Transverse colon (tissue), 4 donors: ENCODE measurements around the gene PLA2G2E. TPM values are rescaled to one million over a fixed set of nuclear protein-coding genes. Genes with fewer than 3 reads are reported as not detected.

Source experiments
- DNase-seq: peaks from one replicate; pipeline ENCODE4 v3.0.0-alpha.2; 2019
- H3K27ac ChIP-seq, 4 donors: fragments of 200-600 bp; sonication (generic); 2 replicates each; pipeline ENCODE4 v1.5.1; 2016 to 2018; ENCODE audit warnings: inconsistent platforms in 4 of 4
- H3K27me3 ChIP-seq: fragments of 200-600 bp; sonication (generic); 2 replicates; pipeline ENCODE4 v1.5.1; 2017; ENCODE audit warnings: inconsistent platforms
- H3K36me3 ChIP-seq, 4 donors: fragments of 200-600 bp; sonication (generic); 2 replicates each; pipeline ENCODE4 v1.5.1; 2017 to 2019; ENCODE audit warnings: inconsistent platforms in 4 of 4
- H3K4me1 ChIP-seq, 4 donors: fragments of 200-600 bp; sonication (generic); 2 replicates each; pipeline ENCODE4 v1.5.1; 2017 to 2020; ENCODE audit warnings: inconsistent platforms in 4 of 4
- H3K4me3 ChIP-seq, 4 donors: fragments of 200-600 bp; sonication (generic); 1 replicate in 1 of 4; 2 replicates in 3 of 4; pipeline versions ENCODE4 v1.5.1 to v1.6.1; 2017 to 2019; ENCODE audit warnings: inconsistent platforms in 4 of 4
- H3K9me3 ChIP-seq, 2 donors: fragments of 200-600 bp; sonication (generic); 2 replicates each; pipeline ENCODE4 v1.5.1; 2017 to 2019; ENCODE audit warnings: inconsistent platforms in 2 of 2
- CTCF ChIP-seq, 5 experiments: fragments of 200-600 bp in 3 of 5; fragments of 450-650 bp in 2 of 5; sonication (generic) in 3 of 5; IDR thresholded peaks; 1 replicate in 2 of 5; 2 replicates in 3 of 5; pipeline ENCODE4 v1.5.1; 2016 to 2017; ENCODE audit warnings: antibody characterized with exemption in 5 of 5, inconsistent platforms in 3 of 5, mild to moderate bottlenecking in 2 of 5, moderate library complexity in 1 of 5
- EP300 ChIP-seq: sonication (generic); formaldehyde crosslinking; IDR thresholded peaks from one replicate; pipeline ENCODE4 v1.6.1; 2017; ENCODE audit warnings: antibody characterized with exemption, low read depth
- POLR2A ChIP-seq: fragments of 450-650 bp; IDR thresholded peaks from one replicate; pipeline ENCODE4 v1.6.1; 2016; ENCODE audit warnings: antibody characterized with exemption, mild to moderate bottlenecking, moderate library complexity
- POLR2AphosphoS5 ChIP-seq, 3 donors: sonication (generic); formaldehyde crosslinking; IDR thresholded peaks; one replicate each; pipeline ENCODE4 v1.6.1; 2016; ENCODE audit warnings: antibody characterized with exemption in 3 of 3
- WGBS, 2 donors: methylation state at CpG; one replicate each; pipeline ENCODE4 v1.1.5; 2018; ENCODE audit warnings: low coverage in 1 of 2; 5-methylcytosine and 5-hydroxymethylcytosine counted together
- in situ Hi-C, 4 donors: fragments of 200-750 bp; cut with MboI; loops; one replicate each; pipeline versions ENCODE4 v1.15.0 to v1.15.1; 2017; ENCODE audit warnings: low sequenced_read_pairs in 3 of 4, low pct_ligation_motif_present in 1 of 4, low pct_unique_long_range_greater_than_20kb in 1 of 4
- intact Hi-C: fragments of 100-400 bp; cut with DNase I; formaldehyde crosslinking; loops from one replicate; pipeline ENCODE4 v1.15.1; 2023; ENCODE audit warnings: low total_unique reads
- total RNA-seq, 4 donors: library from RNA; depleted of rRNA; stranded (reverse); fragments of >200 nt; gene quantifications; one replicate each; pipeline ENCODE4 v1.1.0, GENCODE V29; 2016

Gene PLA2G2E
- total RNA-seq: not detected

- no peak for DNase-seq
- Histone ChIP-seq H3K36me3 (no peaks in the 10 kb centered on the region), H3K27me3 (no peaks in the 10 kb centered on the region), H3K9me3 (no peaks in the 10 kb centered on the region), H3K4me1 (peaks cover 0 to 8% (median 0%) of the 10 kb centered on the region in 4 donors), H3K27ac (no peak within 1 kb of the TSS), H3K4me3 (no peak within 1 kb of the TSS)
- TF ChIP-seq EP300 (no peak), POLR2AphosphoS5 (IDR thresholded peaks at IDR 0.05) (no peak), POLR2A (no peak), CTCF (IDR thresholded peaks at IDR 0.05) (no peak)
- 50 to 70% methylated on average over 1 to 14 of the region's 14 CpGs for WGBS, 2 donors
- in situ Hi-C loops: loop anchor here in 1 of 4 donors (25.0 kb wide), 1 partner anchor 239 kb away; no protein-coding TSS in a partner anchor
- intact Hi-C loops: no loop called here
These were observed at the start of gene PLA2G2E for GRCh38 chr1:19923137-19923952. Gene PLA2G2E (minus strand): TSS chr1:19923617. CDS start chr1:19923559, 58 bp downstream.

GRCh38 chr1:19971664-19972063 is 48.2 kb upstream of the PLA2G2E start:
- Histone ChIP-seq H3K4me1 (peaks cover 0 to 8% (median 0%) of the 10 kb centered on the region in 4 donors), H3K9me3 (no peaks in the 10 kb centered on the region), H3K4me3 (no peak overlapping the region), H3K27ac (no peak overlapping the region), H3K36me3 (no peaks in the 10 kb centered on the region), H3K27me3 (no peaks in the 10 kb centered on the region)
- DNase-seq: no peak
- in situ Hi-C loops: no loop called here
- intact Hi-C loops: no loop called here
- WGBS, 2 donors: 88 to 89% methylated on average over 1 of the region's 1 CpG
- TF ChIP-seq POLR2A (no peak), POLR2AphosphoS5 (IDR thresholded peaks at IDR 0.05) (no peak), EP300 (no peak), CTCF (IDR thresholded peaks at IDR 0.05) (no peak)

- Histone ChIP-seq H3K27ac (no peak overlapping the region), H3K27me3 (no peaks in the 10 kb centered on the region), H3K36me3 (no peaks in the 10 kb centered on the region), H3K9me3 (no peaks in the 10 kb centered on the region), H3K4me1 (peaks cover 0 to 2% (median 0%) of the 10 kb centered on the region in 4 donors), H3K4me3 (no peak overlapping the region)
- intact Hi-C loops: no loop called here
- no peak for TF ChIP-seq POLR2A
- TF ChIP-seq EP300: no peak
- TF ChIP-seq CTCF (IDR thresholded peaks at IDR 0.05): no peak
- no peak for TF ChIP-seq POLR2AphosphoS5 (IDR thresholded peaks at IDR 0.05)
- 76% methylated on average over 5 of the region's 5 CpGs; no CpG with 5 or more reads in 1 of the 2 donors for WGBS, 2 donors
- no peak for DNase-seq
- in situ Hi-C loops: no loop called here
These were observed 46.7 kb upstream of the PLA2G2E start for GRCh38 chr1:19969898-19970660.

GRCh38 chr1:19967808-19968207 is 44.4 kb upstream of the PLA2G2E start:
- H3K9me3 ChIP-seq: no peaks in the 10 kb centered on the region
- intact Hi-C loops (no loop called here), in situ Hi-C loops (no loop called here)
- no peak for DNase-seq
- no peak overlapping the region for H3K27ac ChIP-seq
- H3K36me3 ChIP-seq: no peaks in the 10 kb centered on the region
- H3K27me3 ChIP-seq: no peaks in the 10 kb centered on the region
- no peak overlapping the region for H3K4me3 ChIP-seq
- H3K4me1 ChIP-seq: no peaks in the 10 kb centered on the region
- TF ChIP-seq EP300 (no peak), POLR2A (no peak), CTCF (IDR thresholded peaks at IDR 0.05) (no peak), POLR2AphosphoS5 (IDR thresholded peaks at IDR 0.05) (no peak)
- WGBS, 2 donors: 87 to 100% methylated on average over 1 to 9 of the region's 9 CpGs
